ENCODE results near the gene LHFPL6. TPM values are rescaled to one million over a fixed set of nuclear protein-coding genes. Genes with fewer than 3 reads are reported as not detected.

The LHFPL6 gene
- total and polyA plus RNA-seq, 2 experiments from 2014 or later = 91.2 to 111 TPM

- WGBS, 2 experiments (ENCODE audit: low coverage in 1 of 2, low lambda C conversion rate in 2 of 2, missing lambda C conversion rate in 2 of 2) = 97 to 98% methylated on average over 3 of the region's 3 CpGs
- Histone ChIP-seq H3K79me2 (ENCODE audit: insufficient read depth) (peaks cover 37% of the 10 kb centered on the region), H4K20me1 (ENCODE audit: insufficient read depth) (no peaks in the 10 kb centered on the region), H3K27ac (no peak overlapping the region), H3K9ac (no peak overlapping the region), H2AFZ (no peak overlapping the region), H3K9me2 (ENCODE audit: insufficient read depth) (no peaks in the 10 kb centered on the region), H3F3A (ENCODE audit: insufficient read depth) (no peaks in the 10 kb centered on the region), H3K4me1 (ENCODE audit: insufficient read depth) (no peaks in the 10 kb centered on the region), H3K27me3 (replicated peaks; ENCODE audit: insufficient read depth) (no peaks in the 10 kb centered on the region), H3K9me3 (ENCODE audit: low read depth) (no peaks in the 10 kb centered on the region), H3K36me3 (ENCODE audit: low read depth) (no peaks in the 10 kb centered on the region), H3K4me2 (ENCODE audit: unreplicated experiment) (no peak overlapping the region), H3K4me3 (no peak overlapping the region)
- TF ChIP-seq EZH2 (IDR thresholded peaks at IDR 0.05; ENCODE audit: insufficient read depth, poor library complexity, severe bottlenecking) = no peak
- TF ChIP-seq EZH2phosphoT487 (IDR thresholded peaks at IDR 0.05; ENCODE audit: insufficient read depth, low read depth) = no peak
- DNase-seq = no peak
- in situ Hi-C loops (cut with MboI) = no loop called here
These were observed 99.9 kb downstream of the LHFPL6 start for GRCh38 chr13:39503048-39503447.

GRCh38 chr13:39501702-39502324, 101.2 kb downstream of the LHFPL6 start:
- H3K4me1 ChIP-seq (ENCODE audit: insufficient read depth) = no peaks in the 10 kb centered on the region
- no peak overlapping the region for H3K9ac ChIP-seq
- no peak for TF ChIP-seq EZH2phosphoT487 (IDR thresholded peaks at IDR 0.05; ENCODE audit: insufficient read depth, low read depth)
- TF ChIP-seq EZH2 (IDR thresholded peaks at IDR 0.05; ENCODE audit: insufficient read depth, poor library complexity, severe bottlenecking) = no peak
- H4K20me1 ChIP-seq (ENCODE audit: insufficient read depth) = no peaks in the 10 kb centered on the region
- H3K27me3 ChIP-seq (replicated peaks; ENCODE audit: insufficient read depth) = no peaks in the 10 kb centered on the region
- no peak overlapping the region for H2AFZ ChIP-seq
- H3F3A ChIP-seq (ENCODE audit: insufficient read depth) = no peaks in the 10 kb centered on the region
- H3K4me3 ChIP-seq = no peak overlapping the region
- no peaks in the 10 kb centered on the region for H3K9me2 ChIP-seq (ENCODE audit: insufficient read depth)
- no peak for DNase-seq
- no peak overlapping the region for H3K4me2 ChIP-seq (ENCODE audit: unreplicated experiment)
- no peaks in the 10 kb centered on the region for H3K9me3 ChIP-seq (ENCODE audit: low read depth)
- H3K27ac ChIP-seq = no peak overlapping the region
- peaks cover 30% of the 10 kb centered on the region for H3K79me2 ChIP-seq (ENCODE audit: insufficient read depth)
- WGBS, 2 experiments (ENCODE audit: low coverage in 1 of 2, low lambda C conversion rate in 2 of 2, missing lambda C conversion rate in 2 of 2) = 92 to 100% methylated on average over 3 of the region's 3 CpGs
- in situ Hi-C loops (cut with MboI) = no loop called here
- H3K36me3 ChIP-seq (ENCODE audit: low read depth) = no peaks in the 10 kb centered on the region

GRCh38 chr13:39499604-39500003, 103.4 kb downstream of the LHFPL6 start:
- no peaks in the 10 kb centered on the region for H3K9me2 ChIP-seq (ENCODE audit: insufficient read depth)
- H3K36me3 ChIP-seq (ENCODE audit: low read depth) = no peaks in the 10 kb centered on the region
- no peak overlapping the region for H2AFZ ChIP-seq
- H3K9ac ChIP-seq = no peak overlapping the region
- H3K4me3 ChIP-seq = no peak overlapping the region
- peaks cover 15% of the 10 kb centered on the region for H3K79me2 ChIP-seq (ENCODE audit: insufficient read depth)
- H3F3A ChIP-seq (ENCODE audit: insufficient read depth) = no peaks in the 10 kb centered on the region
- H3K27ac ChIP-seq = no peak overlapping the region
- no peak overlapping the region for H3K4me2 ChIP-seq (ENCODE audit: unreplicated experiment)
- in situ Hi-C loops (cut with MboI) = no loop called here
- H4K20me1 ChIP-seq (ENCODE audit: insufficient read depth) = no peaks in the 10 kb centered on the region
- no peaks in the 10 kb centered on the region for H3K9me3 ChIP-seq (ENCODE audit: low read depth)
- no peaks in the 10 kb centered on the region for H3K4me1 ChIP-seq (ENCODE audit: insufficient read depth)
- WGBS, 2 experiments (ENCODE audit: low coverage in 1 of 2, low lambda C conversion rate in 2 of 2, missing lambda C conversion rate in 2 of 2) = 28 to 38% methylated on average over 3 of the region's 3 CpGs
- DNase-seq = no peak
- no peak for TF ChIP-seq EZH2phosphoT487 (IDR thresholded peaks at IDR 0.05; ENCODE audit: insufficient read depth, low read depth)
- no peak for TF ChIP-seq EZH2 (IDR thresholded peaks at IDR 0.05; ENCODE audit: insufficient read depth, poor library complexity, severe bottlenecking)
- H3K27me3 ChIP-seq (replicated peaks; ENCODE audit: insufficient read depth) = no peaks in the 10 kb centered on the region

- no peaks in the 10 kb centered on the region for H3K9me2 ChIP-seq (ENCODE audit: insufficient read depth)
- 81 to 84% methylated on average over 9 of the region's 9 CpGs for WGBS, 2 experiments (ENCODE audit: low coverage in 1 of 2, low lambda C conversion rate in 2 of 2, missing lambda C conversion rate in 2 of 2)
- H3K36me3 ChIP-seq (ENCODE audit: low read depth) = no peaks in the 10 kb centered on the region
- H3F3A ChIP-seq (ENCODE audit: insufficient read depth) = no peaks in the 10 kb centered on the region
- H3K9me3 ChIP-seq (ENCODE audit: low read depth) = no peaks in the 10 kb centered on the region
- H3K4me3 ChIP-seq = no peak overlapping the region
- H3K27me3 ChIP-seq (replicated peaks; ENCODE audit: insufficient read depth) = no peaks in the 10 kb centered on the region
- no peak overlapping the region for H2AFZ ChIP-seq
- no peak overlapping the region for H3K9ac ChIP-seq
- peaks cover 15% of the 10 kb centered on the region for H3K79me2 ChIP-seq (ENCODE audit: insufficient read depth)
- TF ChIP-seq EZH2phosphoT487 (IDR thresholded peaks at IDR 0.05; ENCODE audit: insufficient read depth, low read depth) = no peak
- TF ChIP-seq EZH2 (IDR thresholded peaks at IDR 0.05; ENCODE audit: insufficient read depth, poor library complexity, severe bottlenecking) = no peak
- H3K4me2 ChIP-seq (ENCODE audit: unreplicated experiment) = no peak overlapping the region
- no peaks in the 10 kb centered on the region for H4K20me1 ChIP-seq (ENCODE audit: insufficient read depth)
- H3K27ac ChIP-seq = no peak overlapping the region
- no peak for DNase-seq
- H3K4me1 ChIP-seq (ENCODE audit: insufficient read depth) = no peaks in the 10 kb centered on the region
- in situ Hi-C loops (cut with MboI) = no loop called here
These were observed 104.4 kb downstream of the LHFPL6 start for GRCh38 chr13:39498471-39499114.

Data from GM23248 (cell line).